Activated naive CD4-positive, alpha-beta T cell treated with anti-CD3 and anti-CD28 coated beads, Interleukin-2, amount 50 U/mL, for 24 hours (primary cell): ENCODE results near the gene CSRNP3.

Source experiments
- H3K27ac Mint-ChIP-seq: one replicate; pipeline ENCODE4 v1.8.0; 2021; ENCODE audit warnings: mild to moderate bottlenecking, mixed read lengths
- H3K27me3 Mint-ChIP-seq: one replicate; pipeline ENCODE4 v1.8.0; 2021; ENCODE audit warnings: mixed read lengths
- H3K36me3 Mint-ChIP-seq: one replicate; pipeline ENCODE4 v1.8.0; 2021; ENCODE audit warnings: mixed read lengths
- H3K4me1 Mint-ChIP-seq: one replicate; pipeline ENCODE4 v1.8.0; 2021; ENCODE audit warnings: mixed read lengths
- H3K4me3 Mint-ChIP-seq: one replicate; pipeline ENCODE4 v1.8.0; 2021; ENCODE audit warnings: mild to moderate bottlenecking, mixed read lengths
- H3K9me3 Mint-ChIP-seq: one replicate; pipeline ENCODE4 v1.8.0; 2021; ENCODE audit warnings: mixed read lengths

CSRNP3 gene, protein sequence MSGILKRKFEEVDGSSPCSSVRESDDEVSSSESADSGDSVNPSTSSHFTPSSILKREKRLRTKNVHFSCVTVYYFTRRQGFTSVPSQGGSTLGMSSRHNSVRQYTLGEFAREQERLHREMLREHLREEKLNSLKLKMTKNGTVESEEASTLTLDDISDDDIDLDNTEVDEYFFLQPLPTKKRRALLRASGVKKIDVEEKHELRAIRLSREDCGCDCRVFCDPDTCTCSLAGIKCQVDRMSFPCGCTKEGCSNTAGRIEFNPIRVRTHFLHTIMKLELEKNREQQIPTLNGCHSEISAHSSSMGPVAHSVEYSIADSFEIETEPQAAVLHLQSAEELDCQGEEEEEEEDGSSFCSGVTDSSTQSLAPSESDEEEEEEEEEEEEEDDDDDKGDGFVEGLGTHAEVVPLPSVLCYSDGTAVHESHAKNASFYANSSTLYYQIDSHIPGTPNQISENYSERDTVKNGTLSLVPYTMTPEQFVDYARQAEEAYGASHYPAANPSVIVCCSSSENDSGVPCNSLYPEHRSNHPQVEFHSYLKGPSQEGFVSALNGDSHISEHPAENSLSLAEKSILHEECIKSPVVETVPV

DNA sequence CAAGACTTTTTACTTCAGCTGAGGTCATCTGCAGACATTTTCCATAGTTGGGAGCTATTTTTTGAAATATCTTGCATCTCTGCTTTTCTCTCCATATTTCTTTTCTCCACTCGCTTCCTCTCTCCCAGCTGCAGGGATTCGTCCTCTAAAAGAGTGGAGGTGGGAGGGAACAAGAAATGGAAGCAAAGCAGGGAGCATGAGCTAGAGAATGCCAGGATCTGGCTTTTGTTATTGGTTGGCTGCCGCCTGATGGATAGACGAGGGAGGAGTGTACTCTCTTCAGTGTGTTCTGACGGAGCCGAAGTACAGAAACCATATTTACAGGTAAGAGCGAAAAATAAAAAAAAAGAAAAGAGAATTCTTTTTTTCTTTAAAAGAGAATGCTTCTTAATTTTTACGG is at the start of gene CSRNP3:
Gene CSRNP3 (plus strand): TSS at position 282 of the 400 bp plus-strand sequence. CDS start 125,368 bp downstream, outside the sequence.
- Mint-ChIP-seq H3K9me3 (no peaks in the 10 kb centered on the region), H3K27me3 (peaks cover 5% of the 10 kb centered on the region), H3K27ac (no peak within 1 kb of the TSS), H3K36me3 (no peaks in the 10 kb centered on the region), H3K4me1 (no peaks in the 10 kb centered on the region), H3K4me3 (no peak within 1 kb of the TSS)

DNA sequence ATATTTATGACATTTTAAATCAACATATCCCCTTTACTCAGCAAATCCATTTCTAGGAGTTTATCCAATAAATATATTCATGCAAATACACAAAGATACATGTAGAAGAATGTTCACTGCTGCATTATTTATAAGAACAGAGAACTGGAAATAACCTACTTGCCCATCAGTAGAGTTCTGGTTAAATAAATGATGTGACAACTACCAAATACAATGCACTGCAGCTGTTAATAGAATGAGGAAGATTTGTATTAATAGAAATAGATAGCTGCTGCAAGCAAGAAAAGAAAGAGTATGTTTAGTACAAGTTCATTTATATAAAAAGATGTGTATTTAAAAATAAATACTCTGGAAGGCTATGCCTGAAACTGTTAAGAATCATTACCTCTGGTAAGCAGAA is 49.3 kb upstream of the CSRNP3 start:
- Mint-ChIP-seq H3K36me3 (no peaks in the 10 kb centered on the region), H3K9me3 (peaks cover 12% of the 10 kb centered on the region), H3K27me3 (peaks cover 4% of the 10 kb centered on the region), H3K27ac (no peak overlapping the region), H3K4me3 (no peak overlapping the region), H3K4me1 (no peaks in the 10 kb centered on the region)

DNA sequence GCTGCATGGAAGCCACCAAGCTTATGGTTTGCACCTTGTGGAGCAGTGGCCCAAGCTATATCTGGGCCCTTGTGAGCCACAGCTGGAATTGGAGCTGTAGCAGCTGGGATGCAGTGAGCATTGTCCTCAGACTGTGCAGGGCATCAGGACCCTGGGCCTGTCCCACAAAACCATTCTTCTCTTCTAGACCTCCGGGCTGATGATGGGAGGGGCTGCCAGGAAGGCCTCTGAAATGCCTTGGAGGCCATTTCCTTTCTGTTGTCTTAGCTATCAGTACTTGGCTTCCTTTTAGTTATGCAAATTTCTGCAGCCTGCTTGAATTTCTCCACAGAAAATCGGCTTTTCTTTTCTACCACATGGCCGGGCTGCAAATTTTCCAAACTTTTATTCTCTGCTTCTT is 46.4 kb upstream of the CSRNP3 start:
- Mint-ChIP-seq H3K27me3 (peaks cover 5% of the 10 kb centered on the region), H3K27ac (no peak overlapping the region), H3K4me1 (no peaks in the 10 kb centered on the region), H3K36me3 (no peaks in the 10 kb centered on the region), H3K9me3 (peaks cover 12% of the 10 kb centered on the region), H3K4me3 (no peak overlapping the region)

DNA sequence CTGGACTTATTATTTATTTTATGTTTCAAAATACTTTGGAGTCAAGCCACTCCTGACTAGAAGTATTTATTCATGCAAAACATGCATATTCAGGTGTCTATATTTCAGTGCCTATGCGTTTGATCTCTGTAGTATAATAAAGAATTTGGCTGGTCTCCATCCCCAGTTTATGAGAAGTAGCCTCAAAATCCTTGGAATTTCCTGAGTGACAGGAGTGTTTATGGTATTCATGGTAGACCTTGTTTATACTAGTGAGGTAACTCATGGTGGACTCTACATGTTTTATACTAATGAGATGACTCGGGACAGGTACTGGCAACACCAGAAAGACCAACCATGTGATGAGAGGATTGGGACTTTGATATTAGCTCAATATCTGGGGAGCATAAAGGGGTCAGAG is 43.9 kb upstream of the CSRNP3 start:
- Mint-ChIP-seq H3K27ac (no peak overlapping the region), H3K9me3 (peaks cover 12% of the 10 kb centered on the region), H3K36me3 (no peaks in the 10 kb centered on the region), H3K27me3 (peaks cover 3% of the 10 kb centered on the region), H3K4me1 (no peaks in the 10 kb centered on the region), H3K4me3 (no peak overlapping the region)

DNA sequence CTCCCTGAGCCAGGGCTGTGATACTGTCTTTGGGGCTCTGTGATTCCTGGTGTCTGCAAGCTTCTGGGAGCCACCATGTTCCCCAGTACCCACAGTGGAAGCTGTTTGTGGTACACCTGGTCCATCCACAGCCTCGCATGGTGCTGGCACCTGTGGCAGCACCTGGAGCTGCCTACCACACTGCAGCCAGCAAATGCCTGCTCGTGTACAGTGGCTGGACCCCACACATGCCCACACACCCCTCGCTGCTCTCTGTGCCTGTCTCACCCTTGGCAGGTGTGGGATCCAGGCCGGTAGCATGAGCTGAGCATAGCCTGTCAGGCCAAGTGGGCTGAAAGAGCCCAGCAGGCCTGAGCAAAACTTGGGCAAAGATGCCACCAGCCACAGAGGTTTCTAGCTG is 41.8 kb upstream of the CSRNP3 start:
- H3K9me3 Mint-ChIP-seq = peaks cover 6% of the 10 kb centered on the region

DNA sequence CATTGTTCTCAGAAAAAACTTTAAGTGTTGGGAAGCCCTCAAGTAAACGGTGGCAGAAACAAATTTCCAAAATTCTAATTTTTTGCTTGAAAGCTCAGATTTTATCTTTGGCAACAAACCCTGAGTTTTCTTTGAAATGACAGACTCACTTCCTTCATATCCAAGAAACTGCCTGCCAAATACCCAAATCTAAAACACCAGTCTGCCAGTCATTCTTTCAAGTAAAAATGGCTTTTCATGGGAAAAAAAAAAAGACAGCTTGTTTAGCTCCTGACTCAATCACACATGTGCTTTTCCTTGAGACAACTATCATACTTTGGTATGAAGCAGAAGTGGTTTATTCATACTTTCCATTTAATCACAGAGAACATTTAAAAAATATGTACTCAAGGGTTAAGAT is 40.6 kb upstream of the CSRNP3 start:
- Mint-ChIP-seq H3K27me3 (peaks cover 3% of the 10 kb centered on the region), H3K36me3 (no peaks in the 10 kb centered on the region), H3K4me1 (no peaks in the 10 kb centered on the region), H3K27ac (no peak overlapping the region), H3K4me3 (no peak overlapping the region), H3K9me3 (no peaks in the 10 kb centered on the region)

More for the DNA sequence above, 41.8 kb upstream of the CSRNP3 start:
- Mint-ChIP-seq H3K36me3 (no peaks in the 10 kb centered on the region), H3K27me3 (peaks cover 3% of the 10 kb centered on the region), H3K4me3 (no peak overlapping the region), H3K4me1 (no peaks in the 10 kb centered on the region), H3K27ac (peak overlapping the region; percentile 62)

DNA sequence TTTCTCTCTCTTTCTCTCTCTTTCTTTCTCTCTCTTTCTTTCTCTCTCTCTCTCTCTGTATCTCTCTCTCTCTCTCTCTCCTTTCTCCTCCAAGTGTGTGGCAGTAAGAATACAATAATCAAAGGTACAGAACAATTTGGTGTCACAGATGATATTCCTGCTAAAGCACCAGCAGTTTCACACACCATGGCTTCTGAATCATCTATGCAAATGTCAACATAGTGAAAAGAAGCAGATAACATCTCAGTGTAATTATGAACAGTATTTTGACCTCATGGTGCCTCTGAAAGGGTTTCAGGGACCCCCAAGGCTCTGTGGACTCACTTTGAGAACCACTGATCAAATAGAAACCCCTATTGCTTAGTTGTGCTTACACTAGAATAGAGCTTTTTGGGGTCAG is 38.5 kb upstream of the CSRNP3 start:
- no peaks in the 10 kb centered on the region for H3K9me3 Mint-ChIP-seq
- no peaks in the 10 kb centered on the region for H3K4me1 Mint-ChIP-seq
- H3K36me3 Mint-ChIP-seq = no peaks in the 10 kb centered on the region
- H3K4me3 Mint-ChIP-seq = no peak overlapping the region
- no peak overlapping the region for H3K27ac Mint-ChIP-seq
- H3K27me3 Mint-ChIP-seq = peaks cover 3% of the 10 kb centered on the region

DNA sequence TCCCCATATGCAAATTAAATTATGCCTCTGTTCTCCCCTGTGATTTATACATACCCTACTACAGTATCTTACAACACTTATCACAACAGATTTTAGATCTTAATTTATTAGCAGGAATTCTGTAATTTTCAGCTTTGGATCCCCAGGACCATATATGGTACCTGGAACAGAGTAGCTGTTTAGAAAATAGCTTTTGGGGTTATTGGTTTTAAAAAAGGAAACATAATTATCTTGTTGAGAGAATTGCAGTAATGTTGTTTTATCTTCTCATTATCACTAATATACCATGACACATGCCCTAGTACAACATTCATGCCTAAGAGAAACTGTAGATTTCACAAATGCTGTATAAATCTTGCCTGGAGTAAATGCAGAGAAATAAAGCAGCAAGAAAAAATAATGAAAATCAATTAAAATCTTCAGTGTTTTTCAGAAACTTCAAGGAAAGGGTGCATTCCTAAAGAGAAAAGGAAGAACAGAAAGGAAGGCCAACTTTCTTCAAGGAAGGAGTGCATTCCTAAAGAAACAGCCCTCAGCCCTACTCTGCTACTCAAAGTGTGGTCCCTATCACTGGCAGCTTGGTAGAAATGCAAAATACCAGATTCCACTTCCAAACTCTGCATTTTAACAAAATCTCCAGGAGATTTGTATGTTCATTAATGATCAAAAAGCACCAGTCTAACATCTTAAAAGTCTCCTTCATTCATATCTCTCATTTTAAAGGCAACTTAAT is 37.1 kb upstream of the CSRNP3 start:
- H3K27me3 Mint-ChIP-seq = peaks cover 5% of the 10 kb centered on the region
- no peaks in the 10 kb centered on the region for H3K4me1 Mint-ChIP-seq
- no peaks in the 10 kb centered on the region for H3K36me3 Mint-ChIP-seq
- H3K9me3 Mint-ChIP-seq = no peaks in the 10 kb centered on the region
- no peak overlapping the region for H3K27ac Mint-ChIP-seq
- no peak overlapping the region for H3K4me3 Mint-ChIP-seq

DNA sequence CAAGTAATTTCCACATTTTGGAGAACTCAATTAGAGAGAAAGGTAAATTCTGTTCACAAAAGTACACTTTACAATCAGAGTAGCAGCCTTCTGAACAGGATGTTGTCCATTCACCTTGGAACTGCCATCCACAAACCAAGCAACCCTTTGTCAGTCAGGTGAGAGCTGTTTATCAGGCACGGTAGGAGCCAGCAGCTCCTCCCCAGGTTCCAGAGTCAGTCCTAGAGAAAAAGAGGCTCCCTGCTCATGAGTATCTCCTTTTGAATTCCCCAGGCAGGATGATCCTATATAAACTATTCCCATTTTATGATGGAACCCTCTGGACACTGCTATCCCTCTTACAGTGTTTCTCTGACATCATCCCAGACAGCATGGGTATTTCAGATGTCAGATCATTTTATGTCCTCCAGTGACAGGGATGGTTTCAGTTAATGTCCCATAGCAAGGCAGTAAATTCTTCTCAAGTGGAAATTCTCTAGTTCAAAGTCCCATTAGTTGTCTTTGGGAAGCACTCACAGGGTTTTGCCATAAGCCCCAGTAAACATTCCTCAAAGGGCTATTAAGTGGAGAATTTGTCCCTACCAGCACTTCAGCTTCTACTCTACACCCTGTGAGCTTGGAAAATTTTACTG is 34.5 kb upstream of the CSRNP3 start:
- no peaks in the 10 kb centered on the region for H3K36me3 Mint-ChIP-seq
- H3K27me3 Mint-ChIP-seq = peaks cover 1% of the 10 kb centered on the region
- H3K4me1 Mint-ChIP-seq = peaks cover 2% of the 10 kb centered on the region
- H3K27ac Mint-ChIP-seq = no peak overlapping the region
- no peaks in the 10 kb centered on the region for H3K9me3 Mint-ChIP-seq
- no peak overlapping the region for H3K4me3 Mint-ChIP-seq

DNA sequence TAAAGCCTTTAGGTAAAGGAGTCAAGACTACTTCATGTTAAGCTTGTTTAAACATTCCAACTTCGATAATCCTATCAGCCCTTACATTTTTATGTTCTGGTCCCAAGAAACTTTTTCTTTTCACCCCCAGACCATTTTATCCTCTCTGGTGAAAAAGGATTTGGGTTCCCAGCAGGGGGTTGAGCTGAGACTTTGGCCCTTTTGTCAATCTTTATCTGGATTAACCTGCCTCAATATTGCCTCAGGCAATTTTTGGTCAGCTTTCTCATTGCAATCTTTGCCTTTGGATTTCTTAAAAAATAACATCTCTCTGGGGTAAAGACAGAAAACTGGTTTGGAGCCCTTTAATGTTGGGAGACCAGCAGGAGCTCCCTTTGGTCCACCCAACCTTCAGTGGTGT is 33.9 kb upstream of the CSRNP3 start:
- Mint-ChIP-seq H3K4me3 (no peak overlapping the region), H3K9me3 (no peaks in the 10 kb centered on the region), H3K27ac (no peak overlapping the region), H3K36me3 (no peaks in the 10 kb centered on the region), H3K27me3 (peaks cover 1% of the 10 kb centered on the region), H3K4me1 (peaks cover 8% of the 10 kb centered on the region)

DNA sequence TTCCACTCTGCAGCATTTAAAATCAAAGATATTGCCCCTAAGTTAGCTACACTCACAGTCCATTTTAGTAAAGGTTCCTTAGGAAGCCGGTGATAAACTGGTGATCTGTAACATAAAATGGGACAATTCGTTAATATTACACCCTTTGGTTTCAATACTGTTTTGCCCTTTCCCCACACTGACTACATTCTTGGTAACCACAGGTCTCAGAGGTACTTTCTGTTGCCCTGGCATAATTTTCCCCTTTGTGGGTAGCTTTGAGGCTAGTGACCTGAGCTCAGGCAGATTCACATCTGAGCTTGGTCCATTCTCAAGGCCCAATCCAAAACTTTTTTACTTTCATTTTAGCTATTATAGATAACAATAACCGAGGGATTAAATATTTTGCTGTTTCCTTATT is 32.9 kb upstream of the CSRNP3 start:
- Mint-ChIP-seq H3K4me3 (no peak overlapping the region), H3K27me3 (peaks cover 1% of the 10 kb centered on the region), H3K4me1 (peaks cover 8% of the 10 kb centered on the region), H3K9me3 (no peaks in the 10 kb centered on the region), H3K36me3 (no peaks in the 10 kb centered on the region), H3K27ac (no peak overlapping the region)

DNA sequence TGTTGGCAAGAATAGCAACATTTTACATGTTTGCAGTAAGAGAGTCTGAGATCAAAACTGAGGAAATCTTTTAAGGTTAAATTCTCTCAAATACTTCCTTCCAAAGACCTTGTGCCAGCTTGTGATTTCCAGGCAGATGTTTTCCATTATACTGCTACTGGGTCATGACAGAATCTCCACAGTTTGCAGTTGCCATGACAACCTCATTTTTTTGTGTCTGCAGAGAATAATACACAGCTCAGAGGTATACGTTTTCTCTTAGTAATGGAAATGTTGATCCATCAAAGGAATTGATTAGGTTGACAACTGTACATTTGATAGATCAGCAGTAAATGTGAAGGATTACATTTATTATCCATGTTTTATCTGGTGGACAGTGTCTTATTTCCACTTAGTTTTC is 29.1 kb upstream of the CSRNP3 start:
- no peak overlapping the region for H3K27ac Mint-ChIP-seq
- no peaks in the 10 kb centered on the region for H3K36me3 Mint-ChIP-seq
- no peaks in the 10 kb centered on the region for H3K9me3 Mint-ChIP-seq
- H3K27me3 Mint-ChIP-seq = peaks cover 1% of the 10 kb centered on the region
- peaks cover 26% of the 10 kb centered on the region for H3K4me1 Mint-ChIP-seq
- no peak overlapping the region for H3K4me3 Mint-ChIP-seq

DNA sequence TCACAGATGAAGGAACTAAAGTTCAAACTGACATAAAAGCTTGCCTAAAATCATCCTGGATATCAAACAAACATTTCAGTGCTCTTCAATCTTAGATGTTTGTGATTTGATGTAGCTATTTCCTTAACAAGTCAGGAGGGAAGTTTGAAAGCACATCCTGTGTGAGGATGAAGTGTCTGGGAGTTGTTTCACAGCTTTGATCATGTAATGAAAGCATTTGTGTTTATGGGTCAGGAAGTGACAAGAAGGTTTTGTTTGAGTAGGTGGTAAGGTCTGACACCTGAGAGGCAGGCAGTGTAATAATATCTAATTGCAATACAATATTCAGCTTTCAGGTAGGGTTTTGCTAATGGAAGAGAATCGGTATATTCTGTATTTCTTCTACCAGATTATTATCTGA is 26.0 kb upstream of the CSRNP3 start:
- H3K9me3 Mint-ChIP-seq = no peaks in the 10 kb centered on the region
- no peak overlapping the region for H3K27ac Mint-ChIP-seq
- peaks cover 26% of the 10 kb centered on the region for H3K4me1 Mint-ChIP-seq
- H3K4me3 Mint-ChIP-seq = no peak overlapping the region
- H3K36me3 Mint-ChIP-seq = no peaks in the 10 kb centered on the region
- H3K27me3 Mint-ChIP-seq = no peaks in the 10 kb centered on the region

DNA sequence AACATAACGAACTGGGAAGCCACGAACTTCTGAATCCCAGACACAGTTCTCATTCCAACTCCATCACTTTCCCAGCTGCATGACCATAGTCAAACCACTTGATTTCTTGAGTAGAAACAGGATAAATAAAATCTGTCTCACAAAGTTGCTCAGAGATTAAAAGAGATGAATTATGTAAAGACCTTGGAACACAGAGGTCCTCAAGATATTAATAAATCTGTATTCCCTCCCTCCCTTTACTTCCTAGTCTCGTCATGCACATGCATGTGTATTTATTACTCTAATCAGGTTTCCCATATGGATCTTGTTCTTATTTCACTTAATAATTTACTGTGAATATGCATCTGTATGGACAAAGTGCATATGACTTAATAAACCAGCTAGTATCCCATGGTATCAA is 21.1 kb upstream of the CSRNP3 start:
- Mint-ChIP-seq H3K9me3 (no peaks in the 10 kb centered on the region), H3K4me3 (no peak overlapping the region), H3K36me3 (no peaks in the 10 kb centered on the region), H3K27ac (no peak overlapping the region), H3K4me1 (peaks cover 12% of the 10 kb centered on the region), H3K27me3 (peaks cover 2% of the 10 kb centered on the region)

DNA sequence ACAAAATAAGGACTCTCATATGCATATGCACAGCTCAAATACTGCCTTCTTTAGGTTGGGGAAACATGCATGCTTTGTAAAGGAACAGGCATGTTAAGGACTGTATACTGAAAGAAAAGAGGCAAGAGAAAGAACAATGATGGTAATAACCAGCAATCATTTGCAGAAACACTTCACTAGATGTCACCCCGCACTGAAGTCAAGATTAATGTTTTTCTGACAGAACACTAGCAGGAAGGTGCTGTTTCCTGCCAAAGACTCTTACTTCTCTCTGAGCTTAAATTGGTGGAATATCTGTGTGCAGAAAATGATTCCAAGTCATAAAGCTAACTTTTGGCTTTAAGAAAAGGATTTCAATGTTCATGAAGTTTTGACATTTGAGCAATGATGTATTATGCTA is 19.3 kb upstream of the CSRNP3 start:
- Mint-ChIP-seq H3K4me1 (no peaks in the 10 kb centered on the region), H3K4me3 (no peak overlapping the region), H3K27ac (no peak overlapping the region), H3K27me3 (peaks cover 3% of the 10 kb centered on the region), H3K9me3 (no peaks in the 10 kb centered on the region), H3K36me3 (no peaks in the 10 kb centered on the region)

DNA sequence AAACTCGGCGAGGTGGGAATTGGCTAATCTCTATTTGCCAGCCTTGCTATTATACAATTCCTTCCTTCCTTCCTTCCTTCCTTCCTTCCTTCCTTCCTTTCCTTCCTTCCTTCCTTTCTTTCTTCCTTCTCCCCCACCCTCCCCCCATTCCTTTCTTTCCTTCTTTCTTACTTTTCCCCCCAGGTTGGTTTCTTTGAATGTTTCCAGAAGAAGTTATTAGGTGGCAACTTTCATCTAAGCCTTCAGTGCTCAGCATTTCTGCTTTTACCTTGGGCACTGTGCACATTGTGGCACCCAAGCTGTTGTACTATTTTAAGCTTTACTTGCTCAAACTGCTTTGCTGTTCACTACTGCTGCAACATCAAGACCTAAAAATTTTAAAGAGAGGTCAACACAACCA is 17.2 kb upstream of the CSRNP3 start:
- H3K27ac Mint-ChIP-seq = no peak overlapping the region
- H3K36me3 Mint-ChIP-seq = no peaks in the 10 kb centered on the region
- H3K4me3 Mint-ChIP-seq = no peak overlapping the region
- H3K27me3 Mint-ChIP-seq = peaks cover 3% of the 10 kb centered on the region
- H3K4me1 Mint-ChIP-seq = no peaks in the 10 kb centered on the region
- peaks cover 6% of the 10 kb centered on the region for H3K9me3 Mint-ChIP-seq
